HG03457 (cell line): ENCODE data around the gene MOGAT1.
"Not testable (repeated sequence)": the region's sequence is repeated elsewhere in the genome, so short reads cannot be mapped to it uniquely, and the experiment has no call there.

Source experiments
- ATAC-seq: cut with Tn5 transposase; IDR thresholded peaks from one replicate; pipeline ENCODE4 v1.9.1; 2021; ENCODE audit warnings: moderate number of reproducible peaks; ENCODE audit not compliant: unreplicated experiment

The MOGAT1 gene

DNA sequence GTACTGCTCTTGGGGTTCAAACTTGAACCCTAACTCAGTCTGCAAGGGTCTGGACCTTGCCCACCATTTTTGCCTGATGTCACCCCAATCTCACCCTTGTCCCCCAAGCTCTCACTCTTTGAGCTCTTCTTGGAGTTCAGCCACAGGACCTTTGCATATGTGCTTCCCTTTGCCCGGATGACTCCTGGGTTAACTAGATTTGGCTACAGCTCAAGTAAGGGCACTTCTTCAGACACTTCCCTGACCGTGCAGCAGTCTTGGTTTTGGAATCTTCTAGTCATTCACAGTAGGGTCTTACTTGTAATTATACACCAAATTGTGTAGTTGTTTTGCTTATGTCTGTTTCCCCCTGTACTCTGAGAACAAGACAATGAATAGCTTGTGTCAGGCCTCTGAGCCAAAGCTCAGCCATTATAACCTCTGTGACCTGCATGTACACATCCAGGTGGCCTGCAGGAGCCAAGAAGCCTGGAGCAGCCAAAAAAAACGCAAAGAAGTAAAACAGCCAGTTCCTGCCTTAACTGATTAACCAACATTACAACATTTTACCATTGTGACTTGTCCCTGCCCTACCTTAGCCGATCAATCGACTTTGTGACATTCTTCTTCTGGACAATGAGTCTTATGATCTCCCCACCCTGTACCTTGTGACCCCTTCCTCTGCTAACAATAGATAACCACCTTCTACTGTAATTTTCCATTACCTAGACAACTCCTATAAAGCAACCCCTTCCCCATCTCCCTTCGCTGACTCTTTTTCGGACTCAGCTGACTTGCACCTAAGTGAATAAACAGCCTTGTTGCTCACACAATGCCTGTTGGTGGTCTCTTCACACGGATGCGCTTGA lies 1.0 kb upstream of the MOGAT1 start:
- no peak for ATAC-seq

DNA sequence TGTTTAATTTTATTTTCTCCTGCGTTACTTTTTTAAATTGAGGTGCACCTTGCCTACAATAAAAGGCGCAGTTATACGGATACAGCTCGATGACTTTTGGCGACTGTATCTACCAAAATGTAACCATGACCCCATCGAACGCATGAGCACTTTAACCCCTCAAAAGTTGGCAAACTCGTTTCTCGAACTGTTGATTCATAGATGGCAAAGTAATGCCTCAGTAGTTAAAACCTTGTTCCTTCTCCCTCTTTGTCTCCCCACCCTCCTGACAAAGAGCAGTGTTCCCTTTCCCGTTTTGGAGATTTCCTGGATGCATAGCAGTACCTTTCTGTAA lies 577 bp downstream of the MOGAT1 start:
- ATAC-seq, result no peak

DNA sequence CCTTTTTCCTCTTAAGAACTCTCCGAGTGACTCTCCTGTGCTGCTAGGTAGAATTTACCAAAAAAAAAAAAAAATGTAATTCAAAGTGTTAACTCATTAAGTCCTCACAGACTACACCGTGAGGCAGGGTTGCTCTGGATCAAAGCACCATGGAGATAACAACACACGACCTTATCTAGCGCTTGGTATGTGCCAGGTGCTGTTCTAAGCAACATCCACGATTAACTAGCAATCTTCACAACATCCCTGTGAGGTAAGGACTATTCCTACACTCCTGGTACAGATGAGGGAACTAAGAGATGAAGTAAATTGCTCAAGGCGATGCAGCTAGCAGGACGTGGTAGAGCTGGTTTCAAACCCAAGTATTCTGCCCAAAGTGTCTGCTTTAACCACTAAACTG lies 1.8 kb downstream of the MOGAT1 start:
- no peak for ATAC-seq

DNA sequence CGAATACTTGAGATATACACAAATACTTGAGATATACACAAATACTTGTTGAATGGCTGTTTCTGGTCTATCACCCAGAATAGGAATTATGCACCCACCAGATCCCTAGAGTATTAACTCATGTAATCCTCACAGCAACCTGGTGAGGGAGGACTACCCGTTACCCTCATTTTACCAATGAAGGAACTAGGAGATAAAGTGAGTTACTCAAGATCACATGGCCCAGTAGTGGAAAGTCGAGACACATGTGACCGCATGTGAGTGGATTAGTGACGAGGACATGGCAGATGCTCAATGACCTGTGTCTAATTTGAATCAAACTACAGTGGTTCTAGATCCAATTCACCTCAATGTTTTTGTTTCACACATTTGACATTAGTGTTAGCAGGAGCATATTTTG lies 2.4 kb downstream of the MOGAT1 start:
- ATAC-seq, result no peak

DNA sequence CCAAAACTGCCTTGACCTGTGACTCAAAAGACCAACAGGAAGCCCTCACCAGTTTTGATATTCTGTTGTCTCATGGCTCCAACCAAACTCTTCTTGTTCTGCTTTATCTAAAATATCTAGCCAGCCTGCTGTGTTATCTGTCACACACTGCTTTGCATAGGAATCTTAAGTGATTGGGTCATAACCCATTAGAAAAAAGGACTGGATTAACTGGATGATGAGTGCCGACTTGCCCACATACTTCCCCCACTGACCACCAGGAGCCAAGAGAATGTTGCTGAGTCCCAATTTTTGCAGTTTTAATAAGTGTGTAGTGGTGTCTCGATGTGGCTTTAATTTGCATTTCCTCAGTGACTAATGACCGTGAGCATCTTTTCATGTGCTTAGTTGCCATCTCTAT lies 6.5 kb downstream of the MOGAT1 start:
- no peak for ATAC-seq

DNA sequence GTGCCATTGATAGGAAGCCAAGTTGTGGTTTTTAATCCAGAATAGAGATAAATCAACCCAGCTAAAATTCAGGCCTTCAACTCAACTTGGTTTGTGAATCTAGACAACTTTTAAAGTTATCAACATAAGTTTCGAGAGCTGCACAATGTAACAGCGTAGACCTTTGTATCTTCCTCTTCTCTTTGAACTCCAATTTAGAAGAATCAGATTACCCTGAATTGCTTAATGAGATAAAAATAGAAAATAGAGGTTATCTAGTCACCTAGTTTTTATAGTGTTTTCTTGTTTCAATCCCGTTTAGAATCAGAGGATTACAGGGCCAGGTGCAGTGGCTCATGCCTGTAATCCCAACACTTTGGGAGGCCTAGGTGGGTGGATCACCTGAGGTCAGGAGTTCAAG lies 12.3 kb downstream of the MOGAT1 start:
- ATAC-seq, result no peak

DNA sequence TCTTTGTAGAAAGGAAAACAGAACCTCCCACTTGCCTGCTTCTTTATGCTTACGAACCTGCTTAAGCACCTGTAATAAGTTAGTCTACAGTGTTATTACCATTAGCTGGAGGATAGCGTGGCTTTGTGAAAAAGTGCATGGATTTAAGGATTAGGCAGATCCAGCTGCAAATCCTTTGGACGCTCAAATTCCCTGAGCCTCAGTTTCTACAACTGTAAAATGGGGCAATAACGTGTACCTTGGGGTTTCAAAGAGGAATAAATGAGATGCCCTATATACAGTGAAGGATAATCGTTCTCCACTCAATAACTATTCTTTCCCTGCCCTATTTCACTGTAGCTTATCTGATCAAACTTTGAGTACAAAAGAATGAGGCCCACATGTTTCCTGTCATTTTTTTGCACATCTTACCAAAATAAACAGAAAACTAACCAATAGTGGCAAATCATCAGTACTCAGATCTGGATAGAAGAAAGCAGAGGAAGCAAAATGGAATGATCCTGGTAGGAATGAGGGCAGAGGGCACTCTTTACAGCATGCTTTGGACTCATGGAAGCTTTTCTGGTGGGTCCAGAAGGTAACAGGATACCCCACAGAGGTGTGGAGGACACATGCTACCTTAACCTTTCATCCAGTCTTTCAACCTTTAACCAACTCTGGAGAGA lies 14.8 kb downstream of the MOGAT1 start:
- ATAC-seq, result no peak

- ATAC-seq, result no peak
Measured at GRCh38 chr2:222688917-222689316, 17.5 kb downstream of the MOGAT1 start.

DNA sequence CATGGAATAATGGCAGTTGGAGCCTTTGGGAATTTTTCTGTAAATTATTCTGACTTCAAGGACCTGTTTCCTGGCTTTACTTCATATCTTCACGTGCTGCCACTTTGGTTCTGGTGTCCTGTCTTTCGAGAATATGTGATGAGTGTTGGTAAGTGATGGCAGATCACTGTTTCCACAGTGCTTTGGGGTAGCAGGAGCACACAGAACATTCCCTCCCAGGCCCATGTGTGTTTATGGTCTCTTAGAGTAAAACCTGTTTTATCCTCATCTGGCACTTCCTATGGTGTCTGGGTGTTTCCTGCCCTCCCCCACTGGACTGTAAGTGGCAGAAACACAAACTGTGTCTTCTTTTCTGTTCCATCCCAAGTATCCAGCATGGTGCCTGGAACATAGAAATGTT lies 17.9 kb downstream of the MOGAT1 start:
- ATAC-seq, result no peak

DNA sequence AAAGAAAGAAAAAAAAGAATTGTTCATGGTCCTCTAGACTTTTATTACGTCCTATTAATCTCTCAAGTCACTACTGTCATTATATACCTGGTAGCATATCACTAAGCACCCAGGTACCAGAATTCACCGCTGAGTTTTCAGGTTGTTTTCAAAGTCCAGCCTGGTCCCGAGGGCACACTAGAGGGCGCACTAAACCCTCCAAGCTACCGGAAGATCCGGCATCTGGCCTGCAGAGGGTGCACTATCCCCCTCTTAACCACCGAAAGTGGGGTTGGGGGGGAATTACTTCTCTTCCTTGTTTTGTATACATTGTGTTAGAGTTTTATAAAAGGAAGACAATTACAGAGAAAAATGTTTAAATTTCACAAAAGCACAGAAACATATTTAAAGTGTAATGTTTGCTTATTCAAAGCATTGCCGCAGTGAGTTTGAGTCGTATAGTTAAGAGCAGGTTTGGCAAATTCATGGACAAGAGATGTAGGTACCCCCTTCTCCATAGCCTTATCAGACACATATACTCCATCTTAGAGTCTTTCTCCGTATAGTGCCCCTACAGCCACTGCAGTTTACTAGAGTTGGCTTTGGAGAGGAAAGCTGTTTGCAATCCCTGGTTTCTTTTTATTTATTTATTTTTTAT lies 19.2 kb downstream of the MOGAT1 start:
- ATAC-seq, result peak; percentile 91

DNA sequence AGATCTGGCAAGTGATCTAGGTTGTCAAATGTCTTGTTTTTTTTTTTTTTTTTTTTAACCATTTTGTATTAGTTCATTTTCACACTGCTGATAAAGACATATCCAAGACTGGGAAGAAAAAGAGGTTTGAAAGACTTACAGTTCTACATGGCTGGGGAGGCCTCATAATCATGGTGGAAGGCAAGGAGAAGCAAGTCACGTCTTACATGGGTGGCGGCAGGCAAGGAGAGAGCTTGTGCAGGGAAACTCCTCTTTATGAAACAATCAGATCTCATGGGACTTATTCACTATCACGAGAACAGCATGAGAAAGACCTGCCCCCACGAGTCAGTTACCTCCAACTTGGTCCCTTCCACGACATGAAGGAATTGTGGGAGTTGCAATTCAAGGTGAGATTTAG lies 22.0 kb downstream of the MOGAT1 start:
- not testable (repeated sequence) for ATAC-seq

DNA sequence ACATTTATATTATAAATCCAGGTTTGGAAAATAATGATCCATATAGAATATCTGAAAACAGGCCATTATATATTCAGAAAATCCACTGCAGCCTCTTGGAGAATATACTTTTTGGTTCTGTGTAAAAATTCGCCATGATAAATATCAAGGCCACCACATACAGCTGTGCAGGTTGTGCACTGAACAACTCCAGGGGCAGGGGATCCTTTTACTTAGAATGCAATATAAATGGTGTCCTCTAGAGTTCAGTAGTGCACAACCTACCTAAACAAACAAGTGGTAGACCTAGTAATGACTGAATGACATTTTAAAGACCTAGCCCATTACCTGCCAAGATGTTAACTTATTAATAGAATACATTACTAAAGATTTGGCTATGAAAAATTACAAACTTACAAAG lies 22.4 kb downstream of the MOGAT1 start:
- no peak for ATAC-seq

DNA sequence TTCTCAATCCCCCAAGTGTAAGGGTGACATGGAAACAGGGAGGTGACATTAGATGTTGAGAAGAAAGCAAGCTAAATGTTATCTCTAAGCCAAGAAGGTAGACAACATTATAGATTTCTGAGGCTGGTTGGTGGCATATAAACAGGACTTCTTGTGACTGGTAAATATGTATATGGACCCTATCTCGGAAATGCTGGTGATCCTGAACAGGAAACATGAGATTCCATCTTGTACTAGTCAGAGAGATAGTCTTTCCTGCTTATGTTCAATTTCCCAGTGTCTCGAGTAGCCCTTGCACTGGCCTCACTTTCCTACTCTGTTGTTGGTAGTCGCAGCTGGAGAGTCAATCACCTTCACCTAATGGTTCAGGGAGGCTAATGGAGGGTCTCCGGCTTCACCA lies 26.8 kb downstream of the MOGAT1 start:
- no peak for ATAC-seq

- ATAC-seq, result no peak
Measured at GRCh38 chr2:222701233-222701632, 29.8 kb downstream of the MOGAT1 start.

DNA sequence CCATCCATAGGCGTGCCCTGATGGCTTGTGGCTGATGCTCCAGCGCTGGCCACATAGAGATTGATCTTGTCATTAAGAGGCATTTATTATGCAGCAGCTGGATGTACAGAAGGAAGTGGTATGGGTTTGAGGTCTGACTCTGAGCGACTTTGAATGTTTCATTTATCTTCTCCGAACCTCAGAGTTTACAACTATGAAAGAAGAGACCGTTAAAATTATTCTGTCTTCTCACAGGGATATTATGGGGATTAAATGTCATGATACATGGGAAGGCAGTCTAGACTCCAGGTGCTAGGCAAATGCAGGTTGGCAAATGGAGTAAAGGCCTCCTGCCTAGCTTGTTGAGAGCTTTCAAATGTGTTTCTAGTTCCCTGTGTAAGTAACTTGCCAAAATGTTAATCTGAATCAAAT lies 30.3 kb downstream of the MOGAT1 start:
- no peak for ATAC-seq

- ATAC-seq, result no peak
Measured at GRCh38 chr2:222703091-222703490, 31.6 kb downstream of the MOGAT1 start.

DNA sequence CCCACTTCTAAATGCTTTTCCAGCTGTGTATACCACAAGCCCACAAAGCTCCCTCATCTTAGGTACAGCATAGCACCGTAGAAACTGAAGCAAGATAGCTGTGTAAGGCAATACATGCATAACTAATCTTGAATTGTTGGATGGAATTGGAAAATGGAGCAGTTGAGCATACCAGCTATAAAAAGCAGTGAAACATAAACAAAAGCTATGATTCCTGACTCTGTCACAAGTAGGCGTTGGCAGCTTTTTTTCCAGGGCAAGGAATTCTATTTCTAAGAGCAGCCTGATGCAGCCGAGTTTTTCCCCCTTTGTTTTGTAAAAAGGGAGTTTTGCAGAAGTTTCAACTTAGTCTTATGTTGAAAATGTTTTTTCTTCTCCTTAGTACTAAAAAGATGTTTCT lies 32.4 kb downstream of the MOGAT1 start:
- no peak for ATAC-seq

DNA sequence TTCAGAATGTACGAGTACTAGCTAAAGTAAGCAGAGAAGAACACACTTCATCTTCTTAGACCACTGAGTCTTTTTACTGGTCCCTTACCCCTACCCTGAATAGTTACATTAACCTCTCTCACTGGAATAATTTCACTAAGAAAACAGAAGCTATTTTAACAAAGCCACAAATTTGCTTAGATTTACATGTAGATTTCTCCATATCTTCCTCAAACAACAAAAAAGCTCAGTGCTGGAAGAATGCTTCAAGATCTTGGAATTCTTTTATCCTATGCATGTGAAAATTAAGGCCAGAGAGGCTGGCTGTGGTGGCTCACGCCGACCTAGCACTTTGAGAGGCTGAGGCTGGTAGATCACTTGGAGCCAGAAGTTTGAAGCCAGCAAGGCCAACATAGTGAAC lies 35.2 kb downstream of the MOGAT1 start:
- ATAC-seq, result no peak

DNA sequence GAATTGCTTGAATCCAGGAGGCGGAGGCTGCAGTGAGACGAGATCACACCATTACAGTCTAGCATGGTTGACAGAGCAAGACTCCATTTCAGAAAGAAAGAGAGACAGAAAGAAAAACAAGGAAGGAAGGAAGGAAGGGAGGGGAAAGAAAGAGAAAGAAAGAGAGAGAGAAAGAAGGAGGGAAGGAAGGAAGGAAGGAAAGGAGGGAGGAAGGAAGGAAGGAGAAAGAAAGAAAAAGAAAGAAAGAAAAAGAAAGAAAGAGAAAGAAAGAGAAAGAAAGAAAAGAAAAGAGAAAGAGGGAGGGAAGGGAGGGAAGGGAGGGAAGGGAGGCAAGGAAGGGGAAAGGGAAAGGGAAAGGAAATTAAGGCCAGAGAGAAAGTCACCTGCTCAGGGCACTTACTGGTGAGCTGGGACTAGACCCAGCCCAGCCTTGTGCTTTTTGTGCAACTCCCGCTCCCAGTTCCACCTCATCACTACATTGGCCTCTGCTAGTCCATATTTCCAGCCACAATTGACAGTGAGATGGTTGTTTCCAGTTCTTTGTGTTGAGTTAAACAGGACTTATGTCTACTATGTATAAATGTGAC lies 35.7 kb downstream of the MOGAT1 start:
- no peak for ATAC-seq

- no peak for ATAC-seq
Measured at GRCh38 chr2:222707689-222708273, 36.3 kb downstream of the MOGAT1 start.

GRCh38 chr2:222708274-222708710 lies 36.8 kb downstream of the MOGAT1 start:
- no peak for ATAC-seq
